DOHH2 (cell line): ENCODE results near the gene RPP40.

Source experiments
- H3F3A ChIP-seq: fragments of 200-600 bp; sonication (generic), shearing (Covaris generic); 2 replicates; pipeline ENCODE4 v1.6.0; 2016; ENCODE audit warnings: antibody characterized with exemption, mild to moderate bottlenecking; ENCODE audit not compliant: control insufficient read depth, insufficient read depth
- H3K27ac ChIP-seq: fragments of 200-600 bp; sonication (generic); 2 replicates; pipeline ENCODE4 v1.5.1; 2014; ENCODE audit warnings: low read depth, mild to moderate bottlenecking, low read length, moderate library complexity
- H3K27me3 ChIP-seq: fragments of 200-600 bp; sonication (generic); 2 replicates; pipeline ENCODE4 v1.6.1; 2014; ENCODE audit warnings: mild to moderate bottlenecking, low read length, mixed read lengths; ENCODE audit not compliant: control insufficient read depth
- H3K36me3 ChIP-seq: fragments of 200-600 bp; sonication (generic); 2 replicates; pipeline ENCODE4 v1.6.1; 2014; ENCODE audit warnings: mild to moderate bottlenecking, low read length, moderate library complexity, mixed read lengths; ENCODE audit not compliant: control insufficient read depth
- H3K4me1 ChIP-seq: fragments of 200-600 bp; sonication (generic); 2 replicates; pipeline ENCODE4 v1.6.1; 2014; ENCODE audit warnings: mild to moderate bottlenecking, low read length, mixed read lengths; ENCODE audit not compliant: control insufficient read depth
- H3K4me2 ChIP-seq: fragments of 200-600 bp; sonication (generic); 2 replicates; pipeline ENCODE4 v1.6.0; 2014; ENCODE audit warnings: mild to moderate bottlenecking, low read length, moderate library complexity
- H3K4me3 ChIP-seq: fragments of 200-600 bp; sonication (generic); 2 replicates; pipeline ENCODE4 v1.5.1; 2014; ENCODE audit warnings: mild to moderate bottlenecking, low read length, mixed read lengths
- H3K79me2 ChIP-seq: fragments of 200-600 bp; sonication (generic); 2 replicates; pipeline ENCODE4 v1.6.1; 2014; ENCODE audit warnings: mild to moderate bottlenecking, low read length, mixed read lengths; ENCODE audit not compliant: control insufficient read depth
- H3K9me2 ChIP-seq: fragments of 200-600 bp; sonication (generic); replicated peaks from 2 replicates; pipeline ENCODE4 v1.6.1; 2014; ENCODE audit warnings: mild to moderate bottlenecking, low read length, mixed read lengths; ENCODE audit not compliant: control insufficient read depth
- H3K9me3 ChIP-seq: fragments of 200-600 bp; sonication (generic); 2 replicates; pipeline ENCODE4 v1.6.1; 2014; ENCODE audit warnings: antibody characterized with exemption, low read length, mixed read lengths; ENCODE audit not compliant: control insufficient read depth, insufficient read depth
- H4K20me1 ChIP-seq: fragments of 200-600 bp; sonication (generic); 2 replicates; pipeline ENCODE4 v1.6.0; 2014; ENCODE audit warnings: low read depth, mild to moderate bottlenecking, antibody characterized with exemption, low read length, moderate library complexity; ENCODE audit not compliant: control insufficient read depth, insufficient read depth
- EZH2phosphoT487 ChIP-seq: fragments of 200-600 bp; sonication (generic); IDR thresholded peaks from 2 replicates; pipeline ENCODE4 v1.6.1; 2017; ENCODE audit warnings: borderline replicate concordance, mild to moderate bottlenecking, antibody characterized with exemption, low read length, moderate library complexity, mixed read lengths
- TF ChIP-seq, protein P1 (sequence below): fragments of 200-600 bp; sonication (generic); IDR thresholded peaks from one replicate; pipeline ENCODE4 v1.5.1; 2014; ENCODE audit warnings: antibody characterized with exemption, mild to moderate bottlenecking, low read depth, low read length; ENCODE audit not compliant: poor library complexity, severe bottlenecking

RPP40 gene

DNA sequence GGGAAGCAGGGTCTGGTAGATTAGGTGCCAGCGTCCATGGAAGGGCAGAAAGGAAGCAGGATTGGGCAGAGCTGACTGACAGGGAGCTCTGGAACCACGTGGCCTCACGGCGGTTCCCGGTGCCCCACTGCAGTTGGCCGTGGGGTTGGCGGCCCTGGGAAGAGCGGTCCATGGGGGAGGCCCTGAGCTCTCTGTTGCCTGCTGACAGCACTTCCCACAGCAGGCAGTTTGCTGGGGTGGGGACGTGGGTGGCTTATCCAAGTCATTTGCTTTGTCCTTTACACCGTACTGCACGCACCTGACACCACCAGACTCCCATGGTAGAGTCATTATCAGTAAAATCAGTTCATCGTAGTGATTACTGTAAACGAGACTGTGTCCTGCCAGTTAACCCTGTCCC is 56.1 kb downstream of the RPP40 start:
- H4K20me1 ChIP-seq = no peaks in the 10 kb centered on the region
- H3K4me3 ChIP-seq = no peak overlapping the region
- H3K27me3 ChIP-seq = no peaks in the 10 kb centered on the region
- H3K9me3 ChIP-seq = no peaks in the 10 kb centered on the region
- TF ChIP-seq EZH2phosphoT487 = no peak
- TF ChIP-seq, protein P1, sequence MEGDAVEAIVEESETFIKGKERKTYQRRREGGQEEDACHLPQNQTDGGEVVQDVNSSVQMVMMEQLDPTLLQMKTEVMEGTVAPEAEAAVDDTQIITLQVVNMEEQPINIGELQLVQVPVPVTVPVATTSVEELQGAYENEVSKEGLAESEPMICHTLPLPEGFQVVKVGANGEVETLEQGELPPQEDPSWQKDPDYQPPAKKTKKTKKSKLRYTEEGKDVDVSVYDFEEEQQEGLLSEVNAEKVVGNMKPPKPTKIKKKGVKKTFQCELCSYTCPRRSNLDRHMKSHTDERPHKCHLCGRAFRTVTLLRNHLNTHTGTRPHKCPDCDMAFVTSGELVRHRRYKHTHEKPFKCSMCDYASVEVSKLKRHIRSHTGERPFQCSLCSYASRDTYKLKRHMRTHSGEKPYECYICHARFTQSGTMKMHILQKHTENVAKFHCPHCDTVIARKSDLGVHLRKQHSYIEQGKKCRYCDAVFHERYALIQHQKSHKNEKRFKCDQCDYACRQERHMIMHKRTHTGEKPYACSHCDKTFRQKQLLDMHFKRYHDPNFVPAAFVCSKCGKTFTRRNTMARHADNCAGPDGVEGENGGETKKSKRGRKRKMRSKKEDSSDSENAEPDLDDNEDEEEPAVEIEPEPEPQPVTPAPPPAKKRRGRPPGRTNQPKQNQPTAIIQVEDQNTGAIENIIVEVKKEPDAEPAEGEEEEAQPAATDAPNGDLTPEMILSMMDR = no peak
- no peak overlapping the region for H3K4me2 ChIP-seq
- no peaks in the 10 kb centered on the region for H3K79me2 ChIP-seq
- H3K4me1 ChIP-seq = no peaks in the 10 kb centered on the region
- H3F3A ChIP-seq = no peaks in the 10 kb centered on the region
- no peaks in the 10 kb centered on the region for H3K36me3 ChIP-seq
- H3K27ac ChIP-seq = no peak overlapping the region
- no peaks in the 10 kb centered on the region for H3K9me2 ChIP-seq

DNA sequence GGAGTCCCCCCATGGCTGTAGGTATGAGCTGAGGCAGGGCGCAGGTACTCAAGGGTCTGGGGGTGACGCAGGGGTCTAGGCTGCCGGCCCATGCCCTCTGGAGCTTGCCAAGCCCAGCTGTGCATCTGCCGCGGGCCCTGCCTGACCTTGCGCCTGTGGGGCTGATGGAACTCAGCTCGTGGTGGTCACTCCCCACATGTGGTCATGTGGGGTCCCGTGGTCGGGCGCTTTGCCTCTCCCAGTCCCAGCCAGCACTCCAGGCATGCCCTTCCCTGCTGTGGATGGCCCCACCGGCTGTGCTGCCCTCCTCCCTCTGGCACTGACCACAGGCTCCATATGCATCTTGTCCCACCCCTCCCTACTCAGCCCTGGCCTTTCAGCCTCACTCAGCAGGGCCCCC is 57.3 kb downstream of the RPP40 start:
- Histone ChIP-seq H3K9me2 (no peaks in the 10 kb centered on the region), H3K79me2 (no peaks in the 10 kb centered on the region), H4K20me1 (no peaks in the 10 kb centered on the region), H3K27me3 (no peaks in the 10 kb centered on the region), H3K4me2 (no peak overlapping the region), H3K9me3 (no peaks in the 10 kb centered on the region), H3K4me3 (no peak overlapping the region), H3K4me1 (no peaks in the 10 kb centered on the region), H3K36me3 (no peaks in the 10 kb centered on the region), H3K27ac (no peak overlapping the region), H3F3A (no peaks in the 10 kb centered on the region)
- TF ChIP-seq, protein P1 = no peak
- no peak for TF ChIP-seq EZH2phosphoT487
